ENCODE results near the gene KDM8.

The KDM8 gene

GRCh38 chr16:27222249-27223225 is 19.2 kb downstream of the KDM8 start:
- no peaks in the 10 kb centered on the region for H3K36me3 ChIP-seq (ENCODE audit: low read length)
- no peaks in the 10 kb centered on the region for H3F3A ChIP-seq (ENCODE audit: insufficient read depth)
- H3K9me2 ChIP-seq (replicated peaks; ENCODE audit: insufficient read depth, low read length) = no peaks in the 10 kb centered on the region
- H3K9me3 ChIP-seq (ENCODE audit: insufficient read depth, low read length) = no peaks in the 10 kb centered on the region
- H3K79me2 ChIP-seq (ENCODE audit: insufficient read depth, low read length) = no peaks in the 10 kb centered on the region
- no peak overlapping the region for H2AFZ ChIP-seq (ENCODE audit: low read depth, low read length, severe bottlenecking)
- TF ChIP-seq CTCF (IDR thresholded peaks at IDR 0.05; ENCODE audit: insufficient read depth, low read length, poor library complexity, severe bottlenecking) = no peak
- no peak for TF ChIP-seq EZH2phosphoT487 (conservative IDR thresholded peaks at IDR 0.05; ENCODE audit: low read length)
- no peak overlapping the region for H3K9ac ChIP-seq (ENCODE audit: low read length)
- H4K20me1 ChIP-seq (ENCODE audit: low read depth, low read length) = no peaks in the 10 kb centered on the region
- H3K27me3 ChIP-seq (ENCODE audit: low read length) = no peaks in the 10 kb centered on the region
- no peak overlapping the region for H3K4me3 ChIP-seq (ENCODE audit: insufficient read depth, low read length, poor library complexity, severe bottlenecking)
- no peak overlapping the region for H3K4me2 ChIP-seq (ENCODE audit: low read depth, low read length, poor library complexity, severe bottlenecking)
- H3K27ac ChIP-seq (ENCODE audit: low read depth, low read length) = no peak overlapping the region

- no peaks in the 10 kb centered on the region for H3K27me3 ChIP-seq (ENCODE audit: low read length)
- H3K9me2 ChIP-seq (replicated peaks; ENCODE audit: insufficient read depth, low read length) = no peaks in the 10 kb centered on the region
- TF ChIP-seq EZH2phosphoT487 (conservative IDR thresholded peaks at IDR 0.05; ENCODE audit: low read length) (no peak), CTCF (IDR thresholded peaks at IDR 0.05; ENCODE audit: insufficient read depth, low read length, poor library complexity, severe bottlenecking) (no peak)
- H3K79me2 ChIP-seq (ENCODE audit: insufficient read depth, low read length) = no peaks in the 10 kb centered on the region
- H3K36me3 ChIP-seq (ENCODE audit: low read length) = no peaks in the 10 kb centered on the region
- no peaks in the 10 kb centered on the region for H3F3A ChIP-seq (ENCODE audit: insufficient read depth)
- no peak overlapping the region for H3K9ac ChIP-seq (ENCODE audit: low read length)
- H3K4me3 ChIP-seq (ENCODE audit: insufficient read depth, low read length, poor library complexity, severe bottlenecking) = no peak overlapping the region
- H3K9me3 ChIP-seq (ENCODE audit: insufficient read depth, low read length) = no peaks in the 10 kb centered on the region
- no peak overlapping the region for H2AFZ ChIP-seq (ENCODE audit: low read depth, low read length, severe bottlenecking)
- no peak overlapping the region for H3K27ac ChIP-seq (ENCODE audit: low read depth, low read length)
- H4K20me1 ChIP-seq (ENCODE audit: low read depth, low read length) = no peaks in the 10 kb centered on the region
- no peak overlapping the region for H3K4me2 ChIP-seq (ENCODE audit: low read depth, low read length, poor library complexity, severe bottlenecking)
Observed at GRCh38 chr16:27223226-27223610, 19.9 kb downstream of the KDM8 start.

- no peaks in the 10 kb centered on the region for H3K27me3 ChIP-seq (ENCODE audit: low read length)
- no peaks in the 10 kb centered on the region for H3K9me2 ChIP-seq (replicated peaks; ENCODE audit: insufficient read depth, low read length)
- H3F3A ChIP-seq (ENCODE audit: insufficient read depth) = no peaks in the 10 kb centered on the region
- H2AFZ ChIP-seq (ENCODE audit: low read depth, low read length, severe bottlenecking) = no peak overlapping the region
- TF ChIP-seq EZH2phosphoT487 (conservative IDR thresholded peaks at IDR 0.05; ENCODE audit: low read length) (no peak), CTCF (IDR thresholded peaks at IDR 0.05; ENCODE audit: insufficient read depth, low read length, poor library complexity, severe bottlenecking) (no peak)
- H3K9ac ChIP-seq (ENCODE audit: low read length) = no peak overlapping the region
- H3K79me2 ChIP-seq (ENCODE audit: insufficient read depth, low read length) = no peaks in the 10 kb centered on the region
- H3K36me3 ChIP-seq (ENCODE audit: low read length) = no peaks in the 10 kb centered on the region
- H3K27ac ChIP-seq (ENCODE audit: low read depth, low read length) = no peak overlapping the region
- no peaks in the 10 kb centered on the region for H4K20me1 ChIP-seq (ENCODE audit: low read depth, low read length)
- H3K4me2 ChIP-seq (ENCODE audit: low read depth, low read length, poor library complexity, severe bottlenecking) = no peak overlapping the region
- no peaks in the 10 kb centered on the region for H3K9me3 ChIP-seq (ENCODE audit: insufficient read depth, low read length)
- no peak overlapping the region for H3K4me3 ChIP-seq (ENCODE audit: insufficient read depth, low read length, poor library complexity, severe bottlenecking)
Observed at GRCh38 chr16:27223701-27224100, 20.4 kb downstream of the KDM8 start.
